ENCODE data around the gene PBOV1. TPM values are rescaled to one million over a fixed set of nuclear protein-coding genes. Genes with fewer than 3 reads are reported as not detected.
"Not testable (repeated sequence)": the region's sequence is repeated elsewhere in the genome, so short reads cannot be mapped to it uniquely, and the experiment has no call there.

PBOV1 gene
- polyA plus RNA-seq, 10 donors, result 0.08 to 0.10 TPM; not detected in 8

DNA sequence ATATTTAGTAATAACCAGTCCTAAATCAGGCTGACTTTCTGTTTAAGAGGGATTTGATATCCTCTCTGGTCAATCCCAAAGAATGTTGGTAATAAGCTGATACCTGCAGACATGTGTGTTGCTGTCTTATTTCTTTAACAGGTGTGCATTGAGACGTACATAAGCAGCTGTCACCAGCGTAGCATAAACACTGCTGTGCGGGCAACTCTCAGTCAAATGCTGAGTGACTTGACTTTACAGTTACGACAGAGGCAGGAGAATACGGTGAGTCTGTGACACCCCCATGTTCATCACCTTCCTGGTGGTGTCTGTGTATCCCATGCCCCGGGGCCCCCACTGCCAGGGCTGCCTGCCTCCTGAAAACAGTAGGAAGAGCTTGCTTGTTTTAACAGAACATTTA lies 20.1 kb upstream of the PBOV1 start:
- no peak for DNase-seq

DNA sequence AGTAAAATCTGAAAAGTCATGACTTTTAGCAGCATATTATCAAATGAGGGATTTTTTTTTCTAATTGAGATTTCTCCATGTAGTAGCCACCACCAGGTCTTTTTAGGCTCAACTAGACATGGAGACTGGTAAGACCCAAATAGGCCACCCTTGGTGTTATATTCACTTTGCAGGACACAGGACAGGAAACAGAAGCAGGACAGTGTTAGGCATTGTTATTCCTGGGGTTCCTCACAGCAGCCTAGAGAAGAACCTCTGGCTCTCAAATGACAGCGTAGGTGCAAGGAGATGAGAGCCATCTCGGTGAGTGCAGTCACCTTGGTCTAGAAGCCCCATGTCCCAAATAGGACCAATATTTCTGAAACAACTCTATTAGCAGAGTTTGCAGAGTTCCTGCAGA lies 19.2 kb upstream of the PBOV1 start:
- no peak for DNase-seq

DNA sequence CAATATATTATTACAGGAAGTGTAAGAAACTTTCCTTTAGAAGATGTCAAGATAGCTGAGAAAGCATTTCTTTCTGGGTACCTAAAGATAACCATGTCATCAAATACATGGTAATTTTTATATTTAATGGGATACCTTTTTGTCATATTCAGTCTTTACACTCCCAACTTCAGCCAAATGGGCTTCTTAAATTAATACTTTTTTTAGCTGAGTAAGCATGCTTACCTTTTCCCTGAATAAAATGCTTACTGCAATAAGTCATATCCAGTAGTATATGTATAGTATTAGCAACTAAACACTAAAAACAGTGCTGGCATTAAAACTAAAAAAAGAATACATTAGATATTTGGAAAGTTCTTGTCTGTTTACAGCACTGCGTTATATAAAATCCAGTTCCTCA lies 17.4 kb upstream of the PBOV1 start:
- DNase-seq, result no peak

DNA sequence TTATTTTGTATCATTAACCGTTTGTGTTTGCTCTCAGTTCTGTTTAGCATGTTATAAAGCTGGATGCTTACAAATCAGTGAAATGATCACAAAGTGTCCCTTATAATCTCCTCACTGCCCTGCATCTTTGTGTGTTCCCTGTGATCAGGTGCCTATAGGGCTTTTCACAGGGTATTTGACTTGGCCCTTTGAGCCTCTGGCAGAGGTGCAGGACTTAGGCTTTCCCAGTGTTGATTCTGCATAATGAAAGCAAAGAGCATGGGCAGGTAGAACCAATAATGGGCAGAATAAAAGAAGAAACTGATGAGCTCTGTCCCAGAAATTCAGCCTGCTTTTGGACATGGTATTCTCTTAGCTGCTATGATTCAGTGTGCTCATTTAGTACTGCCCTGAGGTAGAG lies 16.9 kb upstream of the PBOV1 start:
- DNase-seq, result no peak

DNA sequence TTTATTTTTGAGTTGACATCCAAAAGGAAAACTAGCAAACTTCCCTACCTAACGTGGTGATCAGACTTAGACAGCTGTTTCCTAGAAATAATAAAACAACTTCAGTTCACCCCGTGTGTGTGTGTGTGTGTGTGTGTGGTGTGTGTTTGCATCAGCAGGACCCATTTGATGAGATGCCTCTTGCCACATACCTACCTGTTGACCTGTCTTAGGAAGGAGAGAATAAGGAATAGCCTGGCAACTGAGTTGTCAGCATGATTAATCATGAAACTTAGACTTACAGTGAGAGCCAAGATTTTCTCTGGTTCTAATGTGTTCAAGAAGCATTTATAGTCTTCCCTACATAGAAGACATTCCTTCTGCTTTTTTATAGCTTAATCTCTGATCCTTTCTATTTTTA lies 16.1 kb upstream of the PBOV1 start:
- DNase-seq, result no peak

DNA sequence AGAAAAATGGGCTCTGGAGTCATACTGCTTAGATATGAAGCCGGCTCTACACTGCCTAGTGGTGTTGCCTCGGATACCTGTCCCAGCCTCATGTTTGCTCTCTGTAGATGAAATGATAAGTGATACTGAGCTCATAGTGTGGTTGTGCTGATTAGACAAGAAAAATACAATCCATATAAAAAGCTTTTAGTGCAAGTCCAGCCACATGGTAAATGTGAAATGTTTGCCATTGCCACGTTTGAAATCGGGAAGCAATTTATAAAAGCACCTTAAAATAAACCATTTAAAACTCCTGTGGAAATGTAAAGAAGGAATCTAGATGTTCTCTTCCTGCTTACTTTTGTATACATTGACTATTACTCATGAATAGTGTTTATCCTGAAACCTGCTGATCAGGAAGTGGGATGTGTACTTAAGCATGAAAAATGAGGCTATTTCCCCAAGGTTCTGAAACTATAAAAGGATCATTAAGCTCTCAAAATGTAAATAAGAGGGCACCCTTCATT lies 13.1 kb upstream of the PBOV1 start:
- no peak for DNase-seq

DNA sequence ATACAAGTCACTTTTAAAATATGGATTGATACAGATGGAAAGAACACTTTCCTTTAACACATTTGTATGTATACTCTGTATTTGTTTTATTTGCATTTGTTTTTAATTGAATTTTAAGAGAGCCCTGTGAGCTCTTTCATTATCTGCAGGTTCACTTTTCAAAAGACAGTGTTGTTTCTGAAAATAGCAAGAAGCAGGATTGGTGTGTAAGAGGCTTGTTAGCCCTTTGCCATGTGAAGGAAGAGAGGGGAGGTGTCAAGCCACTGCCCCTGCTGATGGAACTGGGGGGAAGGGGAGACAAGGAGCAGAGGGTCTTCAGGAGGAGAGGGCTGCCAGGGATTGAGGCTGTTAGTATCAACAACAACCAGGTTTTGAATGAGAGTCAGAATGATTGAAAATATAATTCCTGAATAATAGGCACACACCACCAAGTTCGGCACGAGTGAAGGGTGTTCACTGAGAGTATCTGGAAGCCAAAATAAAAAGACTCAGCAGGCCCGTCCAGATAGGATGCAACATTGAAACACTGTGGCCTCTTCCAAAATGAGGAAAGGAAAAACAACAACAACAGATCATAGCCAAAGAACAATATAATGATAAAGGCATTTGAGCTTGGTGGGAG lies 12.6 kb upstream of the PBOV1 start:
- DNase-seq, result no peak

DNA sequence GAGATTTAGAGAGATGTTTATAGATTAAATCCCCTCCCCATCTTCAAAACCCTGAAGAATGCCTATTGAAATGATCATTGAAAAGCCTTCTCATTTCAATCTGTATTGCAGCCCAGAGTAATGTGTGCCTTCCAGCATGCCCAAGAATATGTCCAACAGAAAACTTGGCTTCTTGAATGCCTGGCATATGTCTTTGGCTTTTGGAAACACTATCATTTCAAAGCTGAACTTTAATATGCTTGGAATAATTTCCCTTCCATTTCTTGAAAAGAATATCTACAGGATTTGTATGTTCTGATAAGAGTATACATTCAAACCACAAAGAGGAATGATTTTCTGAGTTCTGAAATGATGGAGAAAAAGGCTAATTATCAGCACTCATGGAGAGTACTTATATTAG lies 11.9 kb upstream of the PBOV1 start:
- no peak for DNase-seq

DNA sequence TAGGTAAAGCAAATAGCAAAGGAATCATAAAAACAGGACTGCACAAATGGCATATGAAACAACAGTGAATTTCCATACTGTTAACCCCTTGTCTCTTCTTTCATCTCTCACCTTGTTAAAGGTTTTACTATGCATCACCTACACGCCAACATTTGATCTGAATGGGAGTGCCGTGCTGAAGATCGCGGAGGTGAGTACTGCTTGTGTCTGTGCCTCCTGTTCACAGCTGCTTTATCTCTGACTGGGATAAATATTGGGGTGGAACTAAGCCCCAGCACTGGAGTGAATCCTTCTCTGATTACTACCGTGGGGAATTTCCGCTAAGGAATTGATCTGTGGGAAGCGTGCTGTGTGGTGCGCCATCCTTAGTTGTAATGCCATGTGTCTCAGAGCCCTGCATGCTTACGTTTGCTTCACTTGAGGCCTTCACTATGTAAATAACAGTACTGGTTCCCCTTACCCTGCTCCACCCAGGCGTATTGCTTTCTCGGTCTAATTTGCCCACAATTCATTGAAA lies 11.4 kb upstream of the PBOV1 start:
- DNase-seq, result no peak

DNA sequence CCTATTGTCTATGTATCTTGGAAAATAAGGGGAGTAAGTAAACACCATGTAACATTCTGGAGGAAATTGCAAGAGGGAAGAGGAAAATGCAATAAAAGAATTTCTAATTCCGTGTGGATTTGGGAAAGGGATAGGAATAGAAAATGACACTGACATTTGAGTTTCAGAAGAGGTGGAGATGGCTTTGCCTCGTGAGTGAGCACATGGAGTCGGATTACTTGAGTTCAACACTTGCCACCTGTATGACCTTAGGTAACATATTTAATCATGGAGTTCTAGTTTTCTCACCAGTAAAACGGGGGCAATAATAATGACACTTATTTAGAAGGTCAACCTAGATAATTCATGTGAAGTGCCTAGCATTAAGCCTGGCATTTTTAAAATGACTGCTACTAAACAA lies 10.8 kb upstream of the PBOV1 start:
- no peak for DNase-seq

DNA sequence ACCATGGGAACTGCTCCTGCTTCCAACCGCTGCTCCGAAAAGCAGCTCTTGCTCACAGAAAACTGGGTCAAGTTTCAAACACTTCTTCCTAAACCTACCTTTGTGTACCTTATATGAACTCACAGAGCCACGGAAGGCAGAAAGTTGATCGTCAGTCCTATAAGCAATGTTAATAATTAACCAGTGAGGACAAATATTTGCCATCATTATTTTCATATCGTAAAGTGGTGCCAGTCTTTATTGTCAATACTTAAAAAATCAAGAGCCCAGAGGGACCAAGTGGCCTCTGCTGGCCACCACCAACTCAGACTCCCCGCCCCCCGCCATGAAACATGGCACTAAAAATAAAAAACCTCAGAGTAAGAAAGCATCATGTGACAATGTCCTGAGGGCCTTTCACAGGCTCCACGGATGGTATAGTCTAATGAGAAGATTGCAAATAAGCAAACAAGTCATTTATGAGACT lies 9.1 kb upstream of the PBOV1 start:
- no peak for DNase-seq

DNA sequence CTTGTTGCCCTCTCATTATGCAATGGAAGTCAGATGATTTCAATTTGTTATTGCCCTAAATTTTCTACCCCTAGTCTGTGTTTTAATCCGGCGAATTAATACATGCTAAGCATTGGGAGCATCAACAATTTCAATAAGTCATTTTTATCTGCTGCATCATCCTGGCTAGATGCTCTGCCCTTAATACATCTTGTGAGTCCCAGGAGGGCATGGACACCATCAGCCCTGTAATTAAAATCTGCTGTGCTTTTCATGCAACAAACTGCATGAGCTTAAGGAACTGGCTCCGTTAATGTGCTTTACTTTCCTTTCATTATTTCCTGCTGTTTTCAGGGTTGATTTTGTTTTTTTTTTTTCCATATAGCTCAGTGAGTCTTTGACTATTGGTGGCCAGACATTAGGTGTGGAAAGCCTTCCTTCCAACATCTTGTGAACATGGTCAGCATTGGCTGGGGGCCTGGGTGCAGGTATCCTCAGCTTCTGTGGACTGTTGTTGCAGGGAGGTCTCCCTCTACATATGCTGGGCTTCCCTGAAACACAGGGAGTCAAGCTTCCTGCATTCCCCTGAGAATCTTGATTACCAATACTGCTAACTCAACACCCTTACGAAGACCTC lies 8.5 kb upstream of the PBOV1 start:
- DNase-seq, result no peak

DNA sequence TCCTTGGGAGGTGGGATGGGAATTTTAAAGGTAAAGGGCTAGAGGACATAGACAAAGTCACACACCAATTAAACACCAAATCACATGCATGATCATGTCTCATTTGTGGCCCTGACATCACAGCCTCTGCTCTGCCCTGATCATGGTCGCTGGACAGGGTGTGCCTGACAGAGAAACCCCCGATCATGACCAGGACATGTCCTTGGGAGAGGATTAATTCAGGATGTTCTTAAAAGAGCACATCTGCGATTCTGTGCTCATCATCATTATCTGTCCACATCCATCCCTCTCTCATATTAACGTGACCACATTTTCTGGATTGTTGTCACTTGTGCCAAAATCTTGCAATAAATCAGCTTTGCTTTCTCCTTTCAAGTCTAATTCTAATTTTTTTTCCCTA lies 7.7 kb upstream of the PBOV1 start:
- no peak for DNase-seq

DNA sequence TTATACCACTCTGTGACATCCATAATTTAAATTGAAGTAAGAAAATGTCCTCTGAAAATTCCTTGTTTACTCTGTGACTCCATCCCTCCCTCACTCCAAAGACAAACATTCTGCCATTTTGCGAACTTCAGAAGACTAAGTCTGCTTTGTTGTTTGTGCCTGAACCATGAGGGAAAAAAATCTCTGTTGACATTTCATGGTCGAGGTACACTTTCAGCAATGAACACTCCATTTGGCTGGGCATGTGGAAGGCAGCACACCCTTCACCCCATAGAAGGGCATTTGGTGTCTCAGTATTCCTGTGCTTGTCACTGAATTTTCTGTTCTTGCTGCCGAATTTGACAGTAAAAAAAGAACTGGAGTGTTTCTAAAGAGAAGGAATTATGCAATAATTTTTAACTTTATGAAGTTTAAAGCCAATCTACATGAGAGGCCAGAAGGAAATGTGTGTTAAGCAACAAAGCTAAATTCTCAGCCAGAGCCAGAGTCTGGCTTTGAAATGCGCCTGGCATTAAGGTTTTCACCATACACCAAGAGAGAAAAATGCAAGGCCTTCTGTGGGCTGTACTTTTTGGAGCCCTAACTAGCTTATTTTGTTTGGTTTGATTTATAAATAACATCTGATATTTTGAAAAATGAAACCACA lies 4.7 kb upstream of the PBOV1 start:
- DNase-seq, result no peak

DNA sequence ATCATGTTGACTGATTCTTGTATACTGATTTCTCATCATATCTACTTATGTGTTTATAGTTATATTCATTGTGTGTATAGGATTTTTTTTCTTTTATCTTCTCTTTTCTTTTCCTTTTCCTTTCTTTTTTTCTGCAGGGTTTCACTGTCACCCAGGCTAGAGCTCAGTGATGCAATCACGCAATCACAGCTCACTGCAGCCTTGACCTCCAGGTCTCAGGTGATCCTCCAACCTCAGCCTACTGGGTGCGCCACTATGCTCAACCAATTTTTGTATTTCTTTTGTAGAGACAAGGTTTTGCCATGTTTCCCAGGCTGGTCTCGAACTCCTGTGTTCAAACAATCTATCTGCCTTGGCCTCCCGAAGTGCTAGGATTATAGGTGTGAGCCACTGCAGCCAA lies 1.6 kb upstream of the PBOV1 start:
- no peak for DNase-seq

DNA sequence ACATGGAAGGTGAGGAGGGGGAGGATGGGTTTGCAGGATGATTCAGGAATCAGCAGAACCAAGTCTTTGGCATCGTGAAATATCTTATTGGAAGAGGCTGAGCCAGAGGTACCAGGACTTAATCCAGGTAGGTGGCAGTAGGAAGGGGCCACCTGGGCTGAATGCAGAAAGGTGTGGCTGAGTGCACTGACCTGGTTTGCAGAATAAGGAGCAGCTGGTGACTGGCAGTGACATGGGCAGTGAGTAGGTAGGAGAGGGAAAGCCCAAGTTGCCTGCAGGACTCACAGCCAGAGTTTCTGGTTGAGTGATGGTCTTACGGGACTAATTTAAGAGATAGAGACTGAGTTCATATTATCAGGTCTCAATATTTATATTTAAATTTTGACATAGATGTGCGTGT lies 1.1 kb upstream of the PBOV1 start:
- DNase-seq, result no peak

DNA sequence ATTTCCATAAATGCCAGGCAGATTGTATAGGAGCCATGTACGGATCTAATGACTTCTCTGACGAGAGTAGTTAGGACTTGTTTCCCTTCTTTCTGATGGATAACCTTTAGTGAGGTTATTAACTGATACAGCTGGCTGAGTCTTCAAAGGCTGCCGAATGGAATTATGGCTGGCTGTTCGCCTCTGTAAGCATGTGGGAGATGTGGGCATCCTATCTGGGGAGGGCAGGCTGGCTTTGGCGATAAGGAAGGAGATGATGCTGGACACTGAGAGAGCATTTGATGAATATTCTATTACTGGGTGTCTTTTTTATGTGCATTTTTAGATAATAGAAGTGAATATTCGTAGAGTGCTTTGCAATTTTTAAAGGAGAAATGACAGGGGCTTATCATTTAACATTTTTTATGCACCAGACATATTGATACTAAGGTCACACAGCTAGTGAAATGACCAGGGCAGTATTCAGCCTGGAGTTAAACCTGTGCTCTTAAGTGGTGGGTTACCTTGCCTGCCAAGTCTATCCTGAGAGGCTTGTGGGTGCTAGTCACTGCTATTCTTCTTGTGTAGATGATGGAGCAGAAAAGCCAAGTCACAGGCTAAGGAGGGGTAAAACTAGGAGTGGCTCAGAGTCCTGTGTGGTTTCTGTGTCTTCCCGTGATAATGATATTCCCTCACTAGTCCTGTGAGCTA lies 3.1 kb downstream of the PBOV1 start:
- no peak for DNase-seq

DNA sequence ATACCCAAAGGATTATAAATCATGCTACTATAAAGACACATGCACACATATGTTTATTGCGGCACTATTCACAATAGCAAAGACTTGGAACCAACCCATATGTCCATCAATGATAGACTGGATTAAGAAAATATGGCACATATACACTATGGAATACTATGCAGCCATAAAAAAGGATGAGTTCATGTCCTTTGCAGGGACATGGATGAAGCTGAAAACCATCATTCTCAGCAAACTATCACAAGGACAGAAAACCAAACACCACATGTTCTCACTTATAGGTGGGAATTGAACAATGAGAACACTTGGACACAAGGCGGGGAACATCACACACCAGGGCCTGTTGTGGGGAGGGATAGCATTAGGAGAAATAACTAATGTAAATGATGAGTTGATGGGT lies 5.8 kb downstream of the PBOV1 start:
- DNase-seq, result not testable (repeated sequence)

DNA sequence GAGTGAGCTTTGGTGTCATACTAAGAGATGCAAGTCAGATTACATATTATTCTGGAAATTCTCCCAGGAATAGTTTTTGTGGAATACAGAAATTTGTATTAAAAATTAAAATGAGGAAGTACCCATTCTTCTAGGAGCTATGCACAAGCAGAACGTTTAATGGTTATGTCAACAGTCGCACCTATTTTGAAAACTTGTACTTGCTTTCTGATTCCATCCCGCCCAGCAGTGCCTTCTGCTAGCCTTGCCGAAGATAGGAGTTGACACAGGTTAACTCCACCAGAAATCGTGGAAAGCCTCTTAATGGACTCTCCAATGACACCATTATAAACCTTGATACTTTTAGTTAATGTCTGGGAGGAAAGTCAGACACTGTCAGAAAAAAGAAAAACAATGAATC lies 6.7 kb downstream of the PBOV1 start:
- no peak for DNase-seq

DNA sequence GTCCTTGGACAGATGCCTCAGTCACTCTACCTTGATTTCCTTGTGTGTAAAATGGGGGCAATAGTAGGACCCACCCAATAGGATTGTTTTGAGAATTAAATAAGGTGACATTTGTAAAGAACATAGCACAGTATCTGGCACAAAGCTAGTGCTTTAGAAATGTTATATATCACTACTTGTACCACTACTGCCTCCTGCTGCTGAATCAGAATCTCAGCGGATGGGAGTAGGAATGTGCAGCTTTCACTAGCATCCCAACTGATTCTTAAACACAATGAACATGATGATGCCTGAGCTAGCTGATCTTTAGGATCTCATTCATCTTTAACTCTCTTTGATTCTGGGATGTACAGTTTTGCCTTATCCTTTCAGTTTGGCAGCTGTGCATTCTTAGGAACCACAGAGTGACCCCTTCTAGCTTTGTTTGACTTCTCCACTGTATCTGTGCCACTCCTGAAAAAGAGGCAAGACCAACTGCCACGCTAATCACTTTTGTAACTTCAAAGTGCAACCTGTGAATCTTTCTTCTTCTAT lies 7.2 kb downstream of the PBOV1 start:
- DNase-seq, result no peak

DNA sequence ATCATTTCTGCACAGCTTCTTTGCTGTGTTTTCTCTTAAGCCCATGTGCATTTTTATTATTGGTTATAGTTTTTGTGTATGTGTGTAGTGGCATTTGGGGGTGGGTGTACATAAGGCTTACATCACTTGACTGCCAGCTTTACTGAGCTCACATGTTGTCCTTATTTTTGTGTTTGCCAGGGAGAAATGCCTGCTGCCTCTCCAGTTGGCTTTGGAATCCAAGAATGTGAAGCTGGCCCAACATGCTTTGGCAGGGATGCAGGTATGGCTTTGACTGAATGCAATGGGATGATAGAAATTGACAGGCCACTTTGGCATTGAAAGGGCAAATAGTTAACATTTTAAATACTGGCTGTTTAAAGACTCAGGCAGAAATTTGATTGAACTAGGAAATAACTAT lies 11.4 kb downstream of the PBOV1 start:
- DNase-seq, result no peak

DNA sequence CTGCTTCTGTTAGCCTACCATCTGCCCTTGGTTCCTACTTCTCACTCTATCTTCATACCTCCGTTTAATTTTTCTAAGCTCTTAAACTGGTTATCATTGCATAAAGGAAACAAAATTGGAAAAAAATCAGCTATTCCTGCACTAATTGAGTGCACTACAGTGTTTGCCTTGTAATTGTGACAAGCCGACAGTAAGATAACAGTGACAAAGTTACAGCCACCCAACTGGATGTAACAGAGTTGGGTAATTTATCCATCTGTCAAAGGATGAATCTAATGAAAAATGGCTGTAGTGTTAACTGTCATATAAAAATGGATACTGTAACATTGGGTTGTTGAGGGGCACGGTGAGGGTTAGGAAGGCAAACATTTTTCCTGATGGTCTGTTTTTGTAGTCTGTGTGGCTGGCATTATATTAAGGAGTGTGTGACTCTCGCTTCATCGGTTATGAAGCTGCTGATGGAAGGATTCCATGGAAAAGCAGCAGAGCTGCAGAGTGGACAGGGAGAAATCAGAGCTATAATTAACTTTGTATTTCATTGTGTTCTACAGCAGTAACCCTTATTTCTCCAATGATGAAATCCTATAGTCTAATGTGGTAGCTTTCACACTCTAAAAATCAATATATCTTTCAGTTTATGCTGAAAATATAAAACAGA lies 12.7 kb downstream of the PBOV1 start:
- DNase-seq, result no peak
